RWPE2 (cell line): ENCODE data around the gene PTRH1.

ENCODE experiments used
- ATAC-seq: fragments of 200-7000 bp; cut with Tn5 transposase; 3 replicates; pipeline ENCODE4 v1.9.1; 2021; ENCODE audit warnings: low read depth
- DNase-seq: peaks from one replicate; pipeline ENCODE4 v3.0.0-alpha.2; 2020; ENCODE audit warnings: low spot score
- H3K27ac ChIP-seq: fragments of 450-650 bp; 2 replicates; pipeline ENCODE4 v1.5.1; 2017; ENCODE audit warnings: mild to moderate bottlenecking; ENCODE audit not compliant: poor library complexity, severe bottlenecking
- H3K27me3 ChIP-seq: fragments of 250-450 bp; sonication (Bioruptor Pico); 2 replicates; pipeline ENCODE4 v1.5.1; 2021; ENCODE audit warnings: mild to moderate bottlenecking, moderate library complexity; ENCODE audit not compliant: insufficient read depth, poor library complexity, severe bottlenecking
- H3K36me3 ChIP-seq: fragments of 250-450 bp; sonication (Bioruptor Pico); 2 replicates; pipeline ENCODE4 v1.5.1; 2020; ENCODE audit warnings: low read depth, mild to moderate bottlenecking, moderate library complexity
- H3K4me1 ChIP-seq: fragments of 250-450 bp; sonication (Bioruptor Pico); 2 replicates; pipeline ENCODE4 v1.5.1; 2021; ENCODE audit warnings: mild to moderate bottlenecking, moderate library complexity; ENCODE audit not compliant: insufficient read depth, poor library complexity, severe bottlenecking
- H3K4me3 ChIP-seq: fragments of 250-450 bp; sonication (Bioruptor Pico); 2 replicates; pipeline ENCODE4 v1.5.1; 2021; ENCODE audit warnings: mild to moderate bottlenecking, moderate library complexity; ENCODE audit not compliant: severe bottlenecking
- H3K9me3 ChIP-seq: fragments of 250-450 bp; sonication (Bioruptor Pico); 2 replicates; pipeline ENCODE4 v1.5.1; 2021; ENCODE audit warnings: mild to moderate bottlenecking, moderate library complexity; ENCODE audit not compliant: severe bottlenecking
- CTCF ChIP-seq: fragments of 450-650 bp; IDR thresholded peaks from one replicate; pipeline ENCODE4 v1.5.1; 2017; ENCODE audit warnings: mild to moderate bottlenecking, moderate library complexity; ENCODE audit not compliant: poor library complexity, severe bottlenecking

Gene PTRH1

DNA sequence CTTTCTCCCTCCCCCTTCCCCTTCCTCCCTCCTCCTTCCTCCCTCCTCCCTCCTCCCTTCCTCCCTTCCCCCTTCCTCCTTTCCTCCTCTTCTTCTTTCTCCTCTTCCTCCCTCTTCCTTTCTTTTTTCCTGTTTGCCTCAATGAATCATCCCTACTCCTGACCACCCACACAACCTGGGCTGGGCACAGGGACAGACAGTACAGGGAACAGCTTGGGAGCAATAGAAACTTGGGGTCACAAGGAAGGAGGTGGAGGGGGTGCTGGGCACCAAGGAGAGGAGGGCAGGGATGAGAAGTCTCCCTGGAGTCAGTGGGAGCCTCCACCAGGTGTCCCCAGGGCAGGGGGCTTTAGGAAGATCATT, 5.4 kb upstream of the PTRH1 start:
- Histone ChIP-seq H3K4me1 (peaks cover 14% of the 10 kb centered on the region), H3K27me3 (no peaks in the 10 kb centered on the region), H3K4me3 (no peak overlapping the region), H3K36me3 (no peaks in the 10 kb centered on the region), H3K27ac (peak overlapping the region; percentile 53), H3K9me3 (no peaks in the 10 kb centered on the region)
- TF ChIP-seq CTCF: no peak
- DNase-seq (no peak), ATAC-seq (no peak)

DNA sequence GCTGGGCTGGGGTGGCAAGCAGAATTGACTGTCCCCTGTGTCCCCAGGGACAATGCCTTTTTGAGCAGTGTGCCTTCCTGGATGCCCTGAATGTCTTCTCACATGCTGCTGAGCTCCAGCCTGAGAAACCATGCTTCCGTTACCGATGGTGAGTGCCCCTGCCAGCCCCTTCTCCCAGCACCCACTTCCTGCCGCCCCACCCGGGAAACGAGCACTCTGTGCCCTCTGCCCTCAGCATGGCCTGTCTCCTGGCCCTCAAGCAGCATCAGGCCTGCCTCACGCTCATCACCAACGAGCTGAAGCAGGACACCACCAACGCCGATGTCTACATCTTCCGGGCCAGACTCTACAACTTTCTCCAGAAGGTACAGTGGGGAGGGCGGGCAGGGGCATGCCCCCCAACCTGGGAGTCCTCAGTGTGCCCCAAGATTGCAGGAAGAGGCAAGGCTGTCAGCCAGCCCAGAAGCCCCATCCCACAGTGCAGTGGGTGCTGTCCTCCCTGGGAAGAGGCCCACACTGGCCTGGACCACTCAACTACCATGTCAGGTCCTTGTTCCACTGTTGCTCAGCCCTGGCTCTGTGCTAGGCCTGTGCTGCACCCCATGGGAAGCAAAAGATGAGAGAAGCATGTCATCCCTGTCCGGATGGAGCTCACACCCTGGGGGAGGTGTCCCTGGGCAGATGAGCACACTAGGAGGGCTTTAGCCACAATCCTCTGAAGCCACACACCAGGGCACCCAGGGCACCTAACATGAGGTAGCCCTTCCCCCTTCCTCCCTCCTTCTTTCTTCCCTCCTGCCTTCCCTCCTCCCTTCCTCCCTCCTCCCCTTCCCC, 4.8 kb upstream of the PTRH1 start:
- TF ChIP-seq CTCF: no peak
- ATAC-seq: no peak
- Histone ChIP-seq H3K9me3 (no peaks in the 10 kb centered on the region), H3K4me1 (peaks cover 14% of the 10 kb centered on the region), H3K27me3 (no peaks in the 10 kb centered on the region), H3K36me3 (no peaks in the 10 kb centered on the region), H3K27ac (no peak overlapping the region), H3K4me3 (no peak overlapping the region)
- DNase-seq: peak; percentile 42

DNA sequence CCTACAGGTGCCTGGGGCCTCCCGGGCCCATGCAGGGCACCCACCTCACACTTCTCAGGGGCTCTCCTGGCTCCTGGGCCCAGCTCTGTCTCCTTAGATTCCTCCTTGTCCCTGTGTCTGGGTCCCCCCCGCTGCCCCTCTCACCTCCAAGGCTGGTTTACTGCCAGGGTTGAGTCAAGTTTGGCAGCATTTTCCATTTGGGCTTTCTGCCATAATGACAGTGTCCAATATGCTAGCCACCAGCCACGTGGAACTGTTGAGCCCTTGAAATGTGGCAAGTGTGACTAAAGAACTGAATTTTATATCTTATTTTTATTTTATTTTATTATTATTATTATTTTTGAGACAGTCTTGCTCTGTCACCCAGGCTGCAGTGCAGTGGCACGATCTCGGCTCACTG, 2.3 kb upstream of the PTRH1 start:
- H3K27me3 ChIP-seq: no peaks in the 10 kb centered on the region
- DNase-seq (no peak), ATAC-seq (no peak)
- TF ChIP-seq CTCF: no peak
- no peak overlapping the region for H3K27ac ChIP-seq
- H3K9me3 ChIP-seq: no peaks in the 10 kb centered on the region
- peaks cover 10% of the 10 kb centered on the region for H3K4me1 ChIP-seq
- H3K4me3 ChIP-seq: no peak overlapping the region
- no peaks in the 10 kb centered on the region for H3K36me3 ChIP-seq

DNA sequence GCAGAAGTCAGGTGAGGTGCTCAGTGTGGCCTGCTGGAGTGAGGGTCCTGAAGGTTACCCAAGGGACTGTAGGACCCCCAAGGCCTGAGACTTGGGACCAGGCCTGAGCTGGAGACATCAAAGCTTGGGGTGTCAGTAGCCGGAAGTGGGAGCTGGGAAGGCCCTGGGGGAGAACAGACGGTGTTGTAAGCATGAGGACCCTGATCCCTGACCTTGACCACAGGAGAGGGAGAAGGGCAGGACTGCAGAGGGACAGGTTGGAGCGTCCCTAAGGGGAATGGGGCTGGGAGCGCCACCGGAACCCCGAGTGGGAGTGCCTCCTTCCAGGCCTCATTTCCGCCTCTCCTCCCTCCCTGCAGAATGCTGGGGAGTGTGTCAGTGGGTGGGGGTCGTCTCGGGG, 949 bp upstream of the PTRH1 start:
- H3K9me3 ChIP-seq: no peaks in the 10 kb centered on the region
- peaks cover 5% of the 10 kb centered on the region for H3K4me1 ChIP-seq
- no peak for TF ChIP-seq CTCF
- H3K4me3 ChIP-seq: no peak overlapping the region
- ATAC-seq (no peak), DNase-seq (peak; percentile 52)
- H3K27ac ChIP-seq: no peak overlapping the region
- no peaks in the 10 kb centered on the region for H3K36me3 ChIP-seq
- no peaks in the 10 kb centered on the region for H3K27me3 ChIP-seq

- TF ChIP-seq CTCF: no peak
- H3K27me3 ChIP-seq: no peaks in the 10 kb centered on the region
- H3K36me3 ChIP-seq: no peaks in the 10 kb centered on the region
- ATAC-seq: peak; percentile 23; the same call in 2 of the 3 replicates
- peak overlapping the region; percentile 6 for H3K27ac ChIP-seq
- H3K4me1 ChIP-seq: no peaks in the 10 kb centered on the region
- H3K9me3 ChIP-seq: no peaks in the 10 kb centered on the region
- peak overlapping the region; percentile 56 for H3K4me3 ChIP-seq
- DNase-seq: peak; percentile 63
These were observed 453 bp downstream of the PTRH1 start for GRCh38 chr9:127714951-127715469.
